Hematopoietic multipotent progenitor cell treated with erythropoietin and hydrocortisone succinate and interleukin-3 and kit ligand, for 6 days (in vitro differentiated cells): ENCODE results near the gene TMEM54.

Experiments used
- DNase-seq: peaks from one replicate; pipeline ENCODE4 v3.0.0-alpha.2; 2015

Gene TMEM54

GRCh38 chr1:32900956-32901822, at the start of gene TMEM54:
Gene TMEM54 (minus strand): TSS chr1:32901389. CDS start chr1:32901238, 151 bp downstream.
- no peak for DNase-seq

GRCh38 chr1:32949519-32949918, 48.3 kb upstream of the TMEM54 start:
- DNase-seq = no peak

- DNase-seq = no peak
These were observed 47.7 kb upstream of the TMEM54 start for GRCh38 chr1:32948905-32949304.

GRCh38 chr1:32948390-32948722, 47.2 kb upstream of the TMEM54 start:
- no peak for DNase-seq

- DNase-seq = no peak
These were observed 46.6 kb upstream of the TMEM54 start for GRCh38 chr1:32947669-32948389.

- DNase-seq = no peak
These were observed 45.2 kb upstream of the TMEM54 start for GRCh38 chr1:32946413-32946812.

- DNase-seq = no peak
These were observed 43.0 kb upstream of the TMEM54 start for GRCh38 chr1:32944180-32944579.

- DNase-seq = peak; percentile 90
These were observed 38.6 kb upstream of the TMEM54 start for GRCh38 chr1:32939655-32940371.

- no peak for DNase-seq
These were observed 35.9 kb upstream of the TMEM54 start for GRCh38 chr1:32937061-32937460.

GRCh38 chr1:32934535-32934934, 33.3 kb upstream of the TMEM54 start:
- no peak for DNase-seq

GRCh38 chr1:32933742-32934322, 32.6 kb upstream of the TMEM54 start:
- DNase-seq = peak; percentile 48

GRCh38 chr1:32931760-32932159, 30.6 kb upstream of the TMEM54 start:
- no peak for DNase-seq

- DNase-seq = no peak
These were observed 28.2 kb upstream of the TMEM54 start for GRCh38 chr1:32929366-32929765.

- no peak for DNase-seq
These were observed 27.5 kb upstream of the TMEM54 start for GRCh38 chr1:32928715-32929114.

GRCh38 chr1:32928285-32928684, 27.1 kb upstream of the TMEM54 start:
- no peak for DNase-seq

- no peak for DNase-seq
These were observed 26.3 kb upstream of the TMEM54 start for GRCh38 chr1:32927441-32927840.

- peak; percentile 32 for DNase-seq
These were observed 25.4 kb upstream of the TMEM54 start for GRCh38 chr1:32926562-32926961.

- peak; percentile 55 for DNase-seq
These were observed 24.4 kb upstream of the TMEM54 start for GRCh38 chr1:32925403-32926162.

GRCh38 chr1:32924881-32925344, 23.7 kb upstream of the TMEM54 start:
- DNase-seq = no peak

GRCh38 chr1:32920833-32921232, 19.6 kb upstream of the TMEM54 start:
- DNase-seq = no peak

- peak; percentile 56 for DNase-seq
These were observed 18.9 kb upstream of the TMEM54 start for GRCh38 chr1:32919811-32920733.
